AG10803 (cell line): Measurements from ENCODE around the gene GABRP.

ENCODE experiments used
- DNase-seq: peaks from one replicate; pipeline ENCODE4 v3.0.0; 2010; ENCODE audit warnings: low read depth
- H3K4me3 ChIP-seq: 2 replicates; pipeline ENCODE4 v1.5.1; 2011; ENCODE audit warnings: mild to moderate bottlenecking, low read length, control low read depth
- TF ChIP-seq, protein P1 (sequence below): conservative IDR thresholded peaks from 2 replicates; pipeline ENCODE4 v1.5.1; 2011; ENCODE audit warnings: mild to moderate bottlenecking, low read length, control low read depth, inconsistent platforms

Gene GABRP

DNA sequence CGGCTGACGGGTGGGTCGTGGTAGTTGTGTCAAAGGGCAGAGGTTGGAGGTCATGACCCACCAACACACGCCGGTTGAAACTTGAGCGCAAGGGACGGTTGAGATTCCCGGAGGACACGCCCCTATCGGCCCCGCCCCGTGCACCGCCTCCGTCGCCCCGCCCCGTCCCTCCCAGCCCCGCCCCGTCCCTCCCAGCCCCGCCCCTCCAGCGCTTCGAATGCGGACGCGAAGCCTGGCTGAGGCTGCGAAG, 78.1 kb downstream of the GABRP start:
- H3K4me3 ChIP-seq = peak overlapping the region; percentile 69
- no peak for DNase-seq
- TF ChIP-seq, protein P1, sequence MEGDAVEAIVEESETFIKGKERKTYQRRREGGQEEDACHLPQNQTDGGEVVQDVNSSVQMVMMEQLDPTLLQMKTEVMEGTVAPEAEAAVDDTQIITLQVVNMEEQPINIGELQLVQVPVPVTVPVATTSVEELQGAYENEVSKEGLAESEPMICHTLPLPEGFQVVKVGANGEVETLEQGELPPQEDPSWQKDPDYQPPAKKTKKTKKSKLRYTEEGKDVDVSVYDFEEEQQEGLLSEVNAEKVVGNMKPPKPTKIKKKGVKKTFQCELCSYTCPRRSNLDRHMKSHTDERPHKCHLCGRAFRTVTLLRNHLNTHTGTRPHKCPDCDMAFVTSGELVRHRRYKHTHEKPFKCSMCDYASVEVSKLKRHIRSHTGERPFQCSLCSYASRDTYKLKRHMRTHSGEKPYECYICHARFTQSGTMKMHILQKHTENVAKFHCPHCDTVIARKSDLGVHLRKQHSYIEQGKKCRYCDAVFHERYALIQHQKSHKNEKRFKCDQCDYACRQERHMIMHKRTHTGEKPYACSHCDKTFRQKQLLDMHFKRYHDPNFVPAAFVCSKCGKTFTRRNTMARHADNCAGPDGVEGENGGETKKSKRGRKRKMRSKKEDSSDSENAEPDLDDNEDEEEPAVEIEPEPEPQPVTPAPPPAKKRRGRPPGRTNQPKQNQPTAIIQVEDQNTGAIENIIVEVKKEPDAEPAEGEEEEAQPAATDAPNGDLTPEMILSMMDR = no peak

DNA sequence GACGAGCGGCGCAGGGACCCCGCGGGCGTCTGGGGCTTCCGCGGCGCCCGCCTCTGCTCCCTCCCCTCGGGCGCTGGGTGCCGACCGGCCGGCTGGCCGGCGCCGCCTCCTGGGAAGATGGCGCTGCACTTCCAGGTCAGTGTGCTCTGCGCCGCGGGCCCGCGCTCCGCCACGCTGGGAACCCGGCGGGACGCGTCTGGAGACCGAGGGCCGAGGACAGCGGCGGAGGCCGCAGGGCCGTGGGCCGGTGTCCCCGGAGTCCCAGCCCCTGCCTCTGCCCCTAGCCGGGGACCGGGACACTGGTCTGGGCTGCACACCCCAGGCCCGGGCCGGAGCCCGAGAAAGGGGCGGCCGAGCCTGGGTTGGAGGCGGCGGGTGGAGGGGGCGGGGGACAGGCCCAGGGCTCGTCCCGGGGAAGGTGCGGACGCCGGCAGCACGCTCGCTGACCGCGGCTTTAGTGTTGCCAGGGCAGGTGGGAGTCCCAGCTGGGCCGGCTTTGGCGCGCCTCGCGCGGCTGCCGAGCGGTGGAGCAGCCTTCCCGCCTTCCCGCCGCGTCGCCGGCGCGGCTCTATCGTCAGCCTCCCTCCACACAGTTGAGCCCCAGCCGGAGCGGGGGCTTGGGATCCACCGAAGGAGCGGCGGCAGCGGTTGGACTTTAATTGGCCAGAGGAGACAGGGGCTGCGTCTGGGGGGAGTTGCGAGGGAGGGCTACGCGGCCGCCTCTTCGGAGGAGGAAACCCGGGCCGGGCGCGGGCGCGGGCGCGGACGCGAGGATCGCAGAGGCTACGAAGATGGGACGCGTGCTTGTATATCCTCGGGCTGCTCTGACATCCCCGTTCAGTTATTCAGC, 78.6 kb downstream of the GABRP start, which contains the start of gene RANBP17:
Gene RANBP17, plus strand, starts transcription at position 102 of the 850 bp plus-strand sequence.
- TF ChIP-seq, protein P1 = no peak
- peak; percentile 67 for DNase-seq
- peak within 1 kb of the TSS; percentile 69 for H3K4me3 ChIP-seq

DNA sequence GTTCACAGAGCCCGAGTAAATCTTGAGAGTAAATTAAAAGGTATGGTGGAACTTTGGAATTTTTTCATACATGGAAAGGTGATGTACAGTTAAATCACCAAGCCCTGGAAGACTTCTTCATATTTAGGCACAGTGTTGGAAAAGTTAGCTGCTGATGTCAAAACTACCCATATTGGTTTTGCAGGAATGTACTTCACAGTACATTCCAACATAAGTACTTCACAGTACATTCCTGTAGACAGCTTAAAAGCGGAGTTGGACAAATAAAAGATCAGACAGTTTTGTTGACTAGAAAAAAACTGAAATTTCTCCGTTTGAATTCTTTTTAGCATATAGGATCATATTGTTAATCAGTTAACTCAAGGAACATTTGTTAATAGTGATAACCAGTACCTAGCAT, 80.1 kb downstream of the GABRP start:
- H3K4me3 ChIP-seq = no peak overlapping the region
- peak; percentile 65 for DNase-seq
- TF ChIP-seq, protein P1 = no peak
